Vagina (tissue), 2 donors: ENCODE data around the gene ACAN.
A peak's percentile ranks its signal among the peaks of the same experiment; 100 is the strongest.

ENCODE experiments used
- POLR2A ChIP-seq, 2 donors: fragments of 450-650 bp; IDR thresholded peaks; one replicate each; pipeline ENCODE4 v1.6.1; 2017; ENCODE audit warnings: antibody characterized with exemption in 2 of 2, mild to moderate bottlenecking in 2 of 2, moderate library complexity in 2 of 2
- POLR2AphosphoS5 ChIP-seq, 2 donors: sonication (generic); formaldehyde crosslinking; IDR thresholded peaks; one replicate each; pipeline ENCODE4 v1.9.0; 2017; ENCODE audit warnings: antibody characterized with exemption in 2 of 2, mild to moderate bottlenecking in 2 of 2, low read depth in 1 of 2; ENCODE audit not compliant: insufficient read depth in 1 of 2
- TF ChIP-seq, protein P1 (sequence below), 3 experiments: fragments of 450-650 bp in 2 of 3; fragments of 200-600 bp in 1 of 3; sonication (generic) in 1 of 3; IDR thresholded peaks; one replicate each; pipeline ENCODE4 v1.5.1; 2017 to 2019; ENCODE audit warnings: antibody characterized with exemption in 3 of 3, mild to moderate bottlenecking in 2 of 3, moderate library complexity in 2 of 3

DNA sequence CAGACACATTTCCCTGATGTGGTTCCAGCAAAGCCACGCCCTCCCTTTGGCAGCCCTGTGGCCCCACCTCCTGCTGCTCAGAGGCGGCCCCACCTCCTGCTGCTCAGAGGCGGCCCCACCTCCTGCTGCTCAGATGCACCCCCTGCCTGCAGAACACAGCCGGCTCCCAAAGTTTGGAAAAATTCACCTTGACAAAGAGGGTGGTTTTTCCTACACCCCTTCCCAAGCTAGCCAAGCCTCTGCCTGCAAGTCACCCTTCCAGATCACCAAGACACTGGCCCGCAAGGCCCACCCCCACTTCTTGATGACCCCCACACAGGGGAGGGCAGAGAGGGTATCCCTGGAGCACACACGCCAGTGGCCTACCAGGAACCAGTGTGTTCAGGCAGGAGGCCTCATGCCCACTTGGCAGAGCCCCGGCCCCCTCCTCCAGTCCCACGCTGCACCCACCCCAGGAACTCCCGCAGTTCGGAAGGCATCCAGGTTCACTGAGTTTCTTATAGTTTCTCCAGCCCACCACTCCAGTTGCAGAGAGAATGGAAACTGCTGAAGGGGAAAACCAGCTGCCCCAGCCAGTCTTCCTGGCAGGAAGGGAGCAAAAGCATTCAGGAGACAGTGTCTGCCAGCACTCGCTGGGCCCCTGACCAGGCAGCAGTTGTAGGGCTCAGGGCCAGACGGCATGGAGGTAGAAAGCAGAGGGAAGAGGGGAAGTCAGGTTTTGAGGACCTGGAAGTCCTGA, 94.4 kb downstream of the ACAN start:
- TF ChIP-seq, protein P1, sequence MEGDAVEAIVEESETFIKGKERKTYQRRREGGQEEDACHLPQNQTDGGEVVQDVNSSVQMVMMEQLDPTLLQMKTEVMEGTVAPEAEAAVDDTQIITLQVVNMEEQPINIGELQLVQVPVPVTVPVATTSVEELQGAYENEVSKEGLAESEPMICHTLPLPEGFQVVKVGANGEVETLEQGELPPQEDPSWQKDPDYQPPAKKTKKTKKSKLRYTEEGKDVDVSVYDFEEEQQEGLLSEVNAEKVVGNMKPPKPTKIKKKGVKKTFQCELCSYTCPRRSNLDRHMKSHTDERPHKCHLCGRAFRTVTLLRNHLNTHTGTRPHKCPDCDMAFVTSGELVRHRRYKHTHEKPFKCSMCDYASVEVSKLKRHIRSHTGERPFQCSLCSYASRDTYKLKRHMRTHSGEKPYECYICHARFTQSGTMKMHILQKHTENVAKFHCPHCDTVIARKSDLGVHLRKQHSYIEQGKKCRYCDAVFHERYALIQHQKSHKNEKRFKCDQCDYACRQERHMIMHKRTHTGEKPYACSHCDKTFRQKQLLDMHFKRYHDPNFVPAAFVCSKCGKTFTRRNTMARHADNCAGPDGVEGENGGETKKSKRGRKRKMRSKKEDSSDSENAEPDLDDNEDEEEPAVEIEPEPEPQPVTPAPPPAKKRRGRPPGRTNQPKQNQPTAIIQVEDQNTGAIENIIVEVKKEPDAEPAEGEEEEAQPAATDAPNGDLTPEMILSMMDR (IDR thresholded peaks at IDR 0.05): peak; percentile 37 to 69 (median 60)
- no peak for TF ChIP-seq POLR2A (IDR thresholded peaks at IDR 0.05)
- TF ChIP-seq POLR2AphosphoS5 (IDR thresholded peaks at IDR 0.05; ENCODE audit: insufficient read depth in 1 of 2, low read depth in 1 of 2): peak; percentile 57 to 72
